Large intestine (tissue), 3 donors: ENCODE data around the gene CDC42BPG. TPM values are rescaled to one million over a fixed set of nuclear protein-coding genes. Genes with fewer than 3 reads are reported as not detected.

ENCODE experiments used
- DNase-seq, 2 donors: peaks; one replicate each; pipeline versions ENCODE4 v3.0.0 to v3.0.0-alpha.2; 2013
- H3K27ac ChIP-seq: one replicate; pipeline ENCODE4 v1.5.1; 2013; ENCODE audit warnings: low read length
- H3K27me3 ChIP-seq: 2 replicates; pipeline ENCODE4 v1.6.1; 2013; ENCODE audit warnings: low read length; ENCODE audit not compliant: control insufficient read depth, insufficient read depth
- H3K36me3 ChIP-seq: 2 replicates; pipeline ENCODE4 v1.6.1; 2013; ENCODE audit warnings: low read length; ENCODE audit not compliant: control insufficient read depth, insufficient read depth
- H3K4me1 ChIP-seq: one replicate; pipeline ENCODE4 v1.6.1; 2013; ENCODE audit warnings: low read length; ENCODE audit not compliant: control insufficient read depth, insufficient read depth
- H3K4me3 ChIP-seq: one replicate; pipeline ENCODE4 v1.5.1; 2013; ENCODE audit warnings: low read length
- H3K9me3 ChIP-seq: one replicate; pipeline ENCODE4 v1.6.1; 2013; ENCODE audit warnings: mild to moderate bottlenecking, low read depth, low read length, moderate library complexity; ENCODE audit not compliant: control insufficient read depth
- WGBS: methylation state at CpG from one replicate; pipeline ENCODE4 v1.1.5; 2013; ENCODE audit warnings: low lambda C conversion rate; ENCODE audit not compliant: insufficient coverage; 5-methylcytosine and 5-hydroxymethylcytosine counted together
- polyA plus RNA-seq: library from polyadenylated mRNA; unstranded; fragments of 120-200 nt; gene quantifications from one replicate; pipeline ENCODE4 v1.2.1, GENCODE V29; 2013

CDC42BPG gene
- polyA plus RNA-seq, 1 donor: 5.5 TPM

DNA sequence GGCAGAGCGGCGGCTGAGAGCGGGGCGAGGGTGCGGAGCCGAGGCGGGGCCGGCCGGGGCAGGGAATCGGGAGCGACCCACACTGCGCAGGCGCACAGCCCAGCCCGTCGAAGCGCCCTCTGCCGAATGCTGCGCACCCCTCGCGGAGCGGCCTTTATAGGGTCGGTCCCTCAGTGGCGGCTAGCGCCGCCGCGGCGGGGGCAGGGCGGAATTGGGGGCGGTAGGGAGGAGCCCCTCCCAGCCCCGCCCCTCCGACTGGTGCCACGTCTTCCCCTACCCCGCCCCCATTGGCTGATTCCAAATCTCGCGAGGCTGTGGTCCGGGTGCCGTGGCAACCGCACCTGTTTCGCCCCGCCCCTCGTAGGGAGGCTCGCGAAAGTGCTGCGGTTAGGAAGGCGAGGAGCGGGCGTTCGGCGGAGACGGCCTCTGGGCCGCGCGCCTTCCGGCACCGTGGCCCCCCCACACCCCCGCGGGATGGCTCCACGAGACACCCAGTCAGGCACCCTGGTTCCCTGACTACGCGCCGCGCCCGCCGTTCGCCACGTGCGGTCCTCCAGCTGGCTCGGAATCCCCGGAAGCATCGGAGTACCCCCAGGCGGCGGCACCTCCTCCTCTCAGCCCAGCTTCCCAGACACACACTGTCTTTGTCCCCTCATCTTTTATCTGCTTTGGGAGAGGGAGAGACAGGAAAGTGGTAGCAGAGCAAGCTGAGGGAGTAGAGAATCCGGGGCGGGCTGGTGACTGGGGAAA, 34.2 kb upstream of the CDC42BPG start, which contains the start of gene EHD1:
Gene EHD1, minus strand, starts transcription at position 128 of the 750 bp plus-strand sequence. CDS start 157 bp downstream, outside the sequence.
- Histone ChIP-seq H3K27ac (peak within 1 kb of the TSS; percentile 94), H3K4me1 (peaks cover 42% of the 10 kb centered on the region), H3K4me3 (peak within 1 kb of the TSS; percentile 92), H3K27me3 (no peaks in the 10 kb centered on the region), H3K36me3 (peaks cover 16% of the 10 kb centered on the region), H3K9me3 (no peaks in the 10 kb centered on the region)
- WGBS: no CpG with 5 or more reads among the region's 75 CpGs
- DNase-seq: peak; percentile 98

DNA sequence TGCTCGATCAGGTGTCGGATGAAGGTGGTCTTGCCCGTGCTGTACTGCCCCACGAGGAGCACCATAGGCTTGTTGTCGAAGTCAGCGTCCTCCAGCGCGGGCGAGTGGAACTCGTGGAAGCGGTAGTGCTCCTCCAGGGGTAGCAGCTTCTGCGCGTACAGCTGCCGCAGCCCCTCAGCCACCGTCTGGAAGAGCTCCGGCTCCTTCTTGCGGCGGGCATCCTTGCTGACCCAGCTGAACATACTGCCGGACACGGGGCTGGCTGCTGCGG, 33.7 kb upstream of the CDC42BPG start:
- H3K36me3 ChIP-seq: peaks cover 20% of the 10 kb centered on the region
- WGBS: no CpG with 5 or more reads among the region's 21 CpGs

DNA sequence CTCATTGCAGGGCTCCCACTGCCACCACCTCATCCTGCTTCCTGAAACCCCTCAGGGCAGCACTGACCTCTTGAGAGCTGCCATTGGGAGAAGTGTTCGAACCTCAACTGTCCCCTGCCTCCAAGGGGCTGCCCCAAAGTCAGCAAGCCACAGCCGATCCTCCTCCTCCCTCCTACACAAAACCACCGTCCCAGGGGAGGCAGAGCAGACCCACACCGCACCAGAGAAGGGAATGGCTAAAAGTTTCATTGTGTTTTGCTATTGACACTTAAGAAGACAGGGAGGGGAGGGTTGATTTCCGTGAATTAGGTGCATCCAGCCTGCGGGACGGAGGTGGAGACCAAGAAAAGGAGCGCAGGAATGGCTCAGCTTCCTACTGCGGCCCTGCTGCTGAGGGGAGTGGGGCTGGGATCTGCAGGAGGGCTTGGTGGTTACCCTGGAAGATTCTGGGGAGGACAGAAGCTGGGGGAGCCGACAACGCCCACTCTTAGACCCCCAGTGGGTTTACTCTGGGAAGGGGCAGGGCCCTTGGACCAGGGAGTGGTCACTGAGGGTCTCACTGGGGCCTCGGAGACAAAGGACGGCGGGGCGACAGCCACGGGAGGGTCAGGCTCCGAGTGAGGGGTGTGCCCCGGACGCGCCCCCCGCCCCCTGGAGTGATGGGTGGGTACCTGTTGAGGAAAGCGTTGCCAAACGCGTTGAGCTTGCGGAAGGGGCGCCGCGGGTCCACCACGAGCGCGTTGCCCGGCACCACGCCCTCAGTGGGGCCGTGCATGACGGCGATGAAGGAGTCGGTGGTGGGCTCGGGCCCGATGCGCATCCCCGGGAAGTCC, 33.2 kb upstream of the CDC42BPG start:
- DNase-seq: no peak
- H3K4me1 ChIP-seq: peaks cover 50% of the 10 kb centered on the region
- no peaks in the 10 kb centered on the region for H3K9me3 ChIP-seq
- no CpG with 5 or more reads among the region's 41 CpGs for WGBS
- H3K36me3 ChIP-seq: peaks cover 25% of the 10 kb centered on the region
- H3K27me3 ChIP-seq: no peaks in the 10 kb centered on the region
- peak overlapping the region; percentile 92 for H3K4me3 ChIP-seq
- peak overlapping the region; percentile 76 for H3K27ac ChIP-seq

More for the DNA sequence above, 33.7 kb upstream of the CDC42BPG start:
- H3K4me3 ChIP-seq: peak overlapping the region; percentile 92
- no peaks in the 10 kb centered on the region for H3K9me3 ChIP-seq
- H3K27me3 ChIP-seq: no peaks in the 10 kb centered on the region
- DNase-seq: no peak
- peak overlapping the region; percentile 76 for H3K27ac ChIP-seq
- peaks cover 46% of the 10 kb centered on the region for H3K4me1 ChIP-seq

DNA sequence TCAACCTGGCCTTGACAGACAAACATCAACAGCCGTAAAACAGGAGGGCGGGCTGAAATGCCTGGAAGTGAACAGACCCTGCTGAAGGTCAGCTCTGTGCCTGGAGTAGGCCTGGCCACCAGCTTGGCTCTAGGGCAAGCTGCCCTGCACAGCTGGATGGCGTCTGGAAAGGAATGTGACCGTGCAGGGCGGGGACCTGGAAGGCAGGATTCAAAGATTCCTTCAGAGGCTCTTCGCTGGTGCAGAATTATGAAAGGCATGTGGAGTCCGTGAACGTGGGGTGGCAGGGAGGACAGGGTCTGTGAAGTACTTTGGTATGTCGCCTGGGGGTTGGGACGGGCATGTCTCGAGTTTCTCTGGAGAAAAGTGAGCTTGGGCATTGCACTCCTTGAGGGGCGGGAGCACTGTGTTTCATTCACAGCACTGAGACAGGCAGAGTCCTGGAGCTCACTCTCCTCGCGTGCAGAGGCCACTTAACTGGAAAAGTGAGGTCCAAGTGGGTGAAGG, 32.4 kb upstream of the CDC42BPG start:
- Histone ChIP-seq H3K9me3 (no peaks in the 10 kb centered on the region), H3K27ac (peak overlapping the region; percentile 76), H3K36me3 (peaks cover 28% of the 10 kb centered on the region), H3K4me3 (peak overlapping the region; percentile 92), H3K4me1 (peaks cover 57% of the 10 kb centered on the region), H3K27me3 (no peaks in the 10 kb centered on the region)
- peak in 1 of 2 donors; percentile 47 for DNase-seq
- WGBS: no CpG with 5 or more reads among the region's 14 CpGs

DNA sequence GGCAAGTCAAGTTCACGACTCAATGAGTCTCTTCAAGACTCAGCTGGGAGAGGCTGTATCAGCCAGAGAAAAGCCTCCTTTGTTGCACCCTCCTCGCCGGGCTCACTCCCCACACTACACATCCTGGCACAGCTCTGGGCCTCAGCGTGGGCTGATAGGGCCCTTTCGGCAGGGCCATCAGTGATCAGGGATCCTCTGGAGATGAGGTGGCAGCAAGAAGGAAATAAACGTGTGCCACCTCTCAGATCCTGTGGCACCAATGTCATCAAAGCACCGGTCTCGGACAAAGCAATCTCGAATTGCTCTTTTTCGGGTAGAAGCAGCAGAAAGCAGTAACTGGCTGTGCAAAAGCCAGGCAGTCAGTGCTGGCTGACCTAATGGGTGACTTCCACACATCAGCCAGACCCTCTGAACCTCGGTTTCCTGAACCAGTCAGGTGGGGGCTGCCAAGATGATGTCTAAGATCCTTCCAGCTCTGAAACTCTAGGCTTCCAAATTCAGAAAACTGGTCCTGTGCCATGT, 31.8 kb upstream of the CDC42BPG start:
- no peak for DNase-seq
- peaks cover 63% of the 10 kb centered on the region for H3K4me1 ChIP-seq
- no CpG with 5 or more reads among the region's 11 CpGs for WGBS
- peak overlapping the region; percentile 92 for H3K4me3 ChIP-seq
- peaks cover 32% of the 10 kb centered on the region for H3K36me3 ChIP-seq
- H3K9me3 ChIP-seq: no peaks in the 10 kb centered on the region
- no peaks in the 10 kb centered on the region for H3K27me3 ChIP-seq
- peak overlapping the region; percentile 76 for H3K27ac ChIP-seq

DNA sequence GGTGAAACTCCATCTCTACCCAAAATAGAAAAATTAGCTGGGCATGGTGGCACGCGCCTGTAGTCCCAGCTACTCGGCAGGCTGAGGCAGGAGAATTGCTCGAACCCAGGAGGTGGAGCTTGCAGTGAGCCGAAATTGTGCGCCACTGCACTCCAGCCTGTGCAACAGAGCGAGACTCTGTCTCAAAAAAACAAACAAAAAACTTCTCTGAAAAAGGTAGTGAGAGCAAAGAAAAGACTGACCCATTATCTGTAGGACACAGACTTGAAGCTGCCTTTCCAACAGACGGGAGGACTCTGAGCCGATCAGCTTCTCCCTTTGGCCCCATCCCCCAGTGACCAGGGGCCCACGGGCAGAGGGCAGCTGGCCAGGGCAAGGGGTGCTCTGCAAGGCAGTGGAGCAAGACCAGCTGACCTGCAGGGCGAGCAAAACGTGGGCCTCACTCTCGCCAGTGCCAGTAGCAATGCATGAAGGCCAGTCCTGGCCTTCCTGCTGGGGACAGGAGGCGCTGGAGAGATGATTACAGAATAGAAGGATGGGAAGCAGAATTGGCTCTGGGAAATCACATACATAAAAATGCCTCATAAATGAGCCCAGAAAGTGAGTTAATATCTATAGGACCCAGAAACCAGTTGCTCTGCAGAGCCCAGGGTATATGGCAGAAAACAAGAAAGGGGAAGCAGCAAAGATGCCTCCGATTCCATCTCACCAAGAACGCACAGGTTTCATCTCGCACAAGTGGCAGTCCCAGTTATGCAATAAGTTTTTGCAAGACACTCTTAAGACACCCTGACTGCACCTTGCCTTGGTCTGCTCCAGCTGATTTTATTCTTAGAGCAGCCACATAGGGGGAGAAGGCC, 31.1 kb upstream of the CDC42BPG start:
- WGBS: no CpG with 5 or more reads among the region's 17 CpGs
- Histone ChIP-seq H3K9me3 (no peaks in the 10 kb centered on the region), H3K27ac (peak overlapping the region; percentile 76), H3K27me3 (no peaks in the 10 kb centered on the region), H3K4me3 (peak overlapping the region; percentile 92), H3K36me3 (peaks cover 35% of the 10 kb centered on the region), H3K4me1 (peaks cover 67% of the 10 kb centered on the region)
- peak in 1 of 2 donors; percentile 53 for DNase-seq

DNA sequence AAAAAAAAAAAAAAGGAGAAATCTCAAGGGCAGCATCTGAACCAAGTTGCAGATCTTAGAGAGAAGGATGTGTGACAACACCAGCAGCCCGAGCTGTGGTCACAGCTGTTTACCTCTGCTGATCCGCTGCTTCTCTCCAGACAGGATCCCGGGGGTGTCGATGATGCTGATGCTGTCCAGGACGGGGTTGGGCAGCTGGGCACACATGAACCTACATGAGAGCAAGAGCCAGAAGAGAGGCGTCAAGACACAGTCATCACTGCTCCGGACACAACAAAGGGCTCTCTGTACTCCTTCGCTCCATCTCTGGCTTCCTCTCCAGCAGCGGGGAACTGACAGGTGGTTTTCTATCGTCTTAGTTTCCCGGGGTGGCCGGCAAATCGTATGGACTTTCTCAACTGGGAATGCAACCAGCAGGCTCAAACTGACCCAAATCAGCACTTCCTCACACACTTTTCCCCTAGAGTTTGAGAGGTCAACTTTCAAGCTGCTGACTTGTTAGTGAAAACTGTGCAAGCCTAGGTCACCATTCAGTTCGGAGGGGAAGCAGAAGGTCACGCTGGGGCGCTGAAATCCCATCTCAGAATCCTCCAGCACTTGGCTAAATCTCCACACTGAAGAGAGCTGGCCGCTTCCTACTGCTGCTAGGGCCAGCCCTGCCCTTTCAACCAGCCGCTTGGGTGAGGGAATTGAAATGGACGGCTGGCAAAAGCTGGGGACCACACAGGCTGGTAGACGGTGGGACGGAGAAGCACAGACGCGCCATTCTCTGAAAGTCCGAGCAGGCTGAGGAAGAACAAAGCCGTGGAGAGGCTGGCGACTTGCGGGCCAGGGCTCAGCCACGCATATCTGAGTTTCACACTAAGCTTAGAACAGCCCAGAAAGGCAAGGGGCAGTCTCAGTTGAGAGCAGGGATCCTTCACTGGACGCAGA, 30.1 kb upstream of the CDC42BPG start:
- Histone ChIP-seq H3K27ac (peak overlapping the region; percentile 76), H3K4me3 (peak overlapping the region; percentile 92)
- no CpG with 5 or more reads among the region's 29 CpGs for WGBS

DNA sequence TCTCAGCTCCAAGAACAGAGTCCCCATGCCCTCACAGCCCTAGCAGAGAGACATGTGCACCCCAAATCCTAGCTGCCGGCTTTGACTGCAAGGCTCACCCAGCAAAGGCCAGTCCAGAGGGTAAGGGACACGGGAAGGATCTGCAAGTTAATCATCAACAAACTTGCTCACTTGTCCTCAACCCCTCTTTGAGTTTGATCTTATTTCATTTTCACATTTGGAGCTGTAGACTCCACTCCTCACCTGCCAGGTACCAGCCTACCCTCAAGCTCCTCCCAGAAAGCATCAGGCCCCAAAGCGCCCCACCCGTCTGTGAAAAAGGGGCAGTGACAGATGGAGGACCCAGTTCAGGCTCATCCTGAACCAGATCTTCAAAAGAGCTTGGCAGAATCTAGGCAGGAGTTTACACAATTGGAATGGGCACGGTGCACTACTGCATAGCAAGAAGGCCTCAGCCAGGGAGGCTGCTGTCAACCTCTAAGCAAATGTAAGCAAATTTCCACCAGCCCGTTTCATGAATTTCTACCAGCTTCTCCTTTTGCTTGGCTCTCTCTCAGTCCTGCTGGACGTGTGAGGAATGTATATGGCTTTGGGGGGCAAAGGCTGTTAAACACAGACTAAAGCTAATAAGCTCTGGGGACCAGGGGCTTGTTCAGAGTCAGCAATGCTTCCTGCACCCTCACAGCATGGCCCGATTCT, 28.5 kb upstream of the CDC42BPG start:
- peak overlapping the region; percentile 78 for H3K27ac ChIP-seq

More for the DNA sequence above, 30.1 kb upstream of the CDC42BPG start:
- Histone ChIP-seq H3K9me3 (no peaks in the 10 kb centered on the region), H3K36me3 (peaks cover 41% of the 10 kb centered on the region), H3K4me1 (peaks cover 67% of the 10 kb centered on the region), H3K27me3 (no peaks in the 10 kb centered on the region)
- DNase-seq: no peak

DNA sequence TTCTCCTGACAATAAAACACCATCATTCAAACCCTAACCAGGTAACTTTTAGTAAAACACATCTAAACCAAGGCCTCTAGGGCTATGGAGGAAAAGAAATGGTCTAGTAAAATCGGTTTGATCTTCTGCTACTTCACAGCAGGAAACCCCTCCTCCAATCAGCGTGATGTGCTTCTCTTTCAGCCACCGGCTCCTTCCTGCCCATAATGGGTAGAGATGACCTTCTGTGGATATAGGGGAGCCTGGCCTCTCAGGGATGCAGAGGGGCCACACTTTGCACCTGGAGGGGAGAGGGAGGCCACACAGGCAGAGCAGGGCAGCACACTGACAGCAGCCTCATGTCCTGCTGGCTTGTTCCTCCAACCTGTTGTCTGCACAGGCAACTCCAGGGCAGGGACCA, 27.0 kb upstream of the CDC42BPG start:
- Histone ChIP-seq H3K27ac (peak overlapping the region; percentile 78), H3K4me3 (no peak overlapping the region), H3K27me3 (no peaks in the 10 kb centered on the region), H3K9me3 (no peaks in the 10 kb centered on the region), H3K4me1 (peaks cover 73% of the 10 kb centered on the region), H3K36me3 (peaks cover 57% of the 10 kb centered on the region)
- no peak for DNase-seq
- no CpG with 5 or more reads among the region's 3 CpGs for WGBS

More for the DNA sequence above, 28.5 kb upstream of the CDC42BPG start:
- no CpG with 5 or more reads among the region's 8 CpGs for WGBS
- H3K4me3 ChIP-seq: peak overlapping the region; percentile 19
- H3K27me3 ChIP-seq: no peaks in the 10 kb centered on the region
- H3K9me3 ChIP-seq: no peaks in the 10 kb centered on the region
- peaks cover 77% of the 10 kb centered on the region for H3K4me1 ChIP-seq
- peak; percentile 80 to 93 for DNase-seq
- H3K36me3 ChIP-seq: peaks cover 55% of the 10 kb centered on the region
